GM23338 (cell line): ENCODE results near the gene SMPD4.

Experiments used
- CREB1 ChIP-seq: fragments of 250-450 bp; sonication (Bioruptor Pico); IDR thresholded peaks from 2 replicates; pipeline ENCODE4 v1.5.0; 2020; ENCODE audit warnings: low read depth, mild to moderate bottlenecking, moderate library complexity
- CTCF ChIP-seq, 2 experiments: fragments of 200-600 bp in 1 of 2; sonication (generic) in 1 of 2; conservative IDR thresholded peaks; 2 replicates each; pipeline versions ENCODE4 v1.5.1 to v1.6.1; 2016 to 2017; ENCODE audit warnings: antibody characterized with exemption in 2 of 2, low read depth in 2 of 2, mild to moderate bottlenecking in 2 of 2, moderate library complexity in 1 of 2

- TF ChIP-seq CTCF (conservative IDR thresholded peaks at IDR 0.05; ENCODE audit: low read depth in 2 of 2), result no peak
- no peak for TF ChIP-seq CREB1 (CRISPR knock-in tag)
Observed at GRCh38 chr2:130152816-130153595, 28.4 kb downstream of the SMPD4 start.
